ENCODE measurements around the gene SLC24A1.

DNA sequence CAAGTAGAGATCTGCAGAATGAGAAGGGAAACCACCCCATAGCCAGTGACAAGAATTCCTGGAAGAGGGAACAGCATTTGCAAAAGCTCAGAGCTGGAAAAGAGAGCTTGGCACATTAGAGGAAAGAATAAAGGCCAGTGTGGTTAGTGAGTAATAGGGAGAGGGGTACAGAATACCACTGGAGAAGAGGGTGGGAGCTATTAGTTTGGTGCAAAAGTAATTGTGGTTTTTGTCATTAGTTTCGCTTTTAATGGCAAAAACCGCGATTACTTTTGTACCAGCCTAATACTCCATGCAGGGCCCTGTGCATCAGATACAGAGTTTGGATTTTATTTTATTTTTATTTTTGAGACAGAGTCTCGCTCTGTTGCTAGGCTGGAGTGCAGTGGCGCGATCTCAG is 9.8 kb downstream of the SLC24A1 start:
- TF ChIP-seq, protein P1, sequence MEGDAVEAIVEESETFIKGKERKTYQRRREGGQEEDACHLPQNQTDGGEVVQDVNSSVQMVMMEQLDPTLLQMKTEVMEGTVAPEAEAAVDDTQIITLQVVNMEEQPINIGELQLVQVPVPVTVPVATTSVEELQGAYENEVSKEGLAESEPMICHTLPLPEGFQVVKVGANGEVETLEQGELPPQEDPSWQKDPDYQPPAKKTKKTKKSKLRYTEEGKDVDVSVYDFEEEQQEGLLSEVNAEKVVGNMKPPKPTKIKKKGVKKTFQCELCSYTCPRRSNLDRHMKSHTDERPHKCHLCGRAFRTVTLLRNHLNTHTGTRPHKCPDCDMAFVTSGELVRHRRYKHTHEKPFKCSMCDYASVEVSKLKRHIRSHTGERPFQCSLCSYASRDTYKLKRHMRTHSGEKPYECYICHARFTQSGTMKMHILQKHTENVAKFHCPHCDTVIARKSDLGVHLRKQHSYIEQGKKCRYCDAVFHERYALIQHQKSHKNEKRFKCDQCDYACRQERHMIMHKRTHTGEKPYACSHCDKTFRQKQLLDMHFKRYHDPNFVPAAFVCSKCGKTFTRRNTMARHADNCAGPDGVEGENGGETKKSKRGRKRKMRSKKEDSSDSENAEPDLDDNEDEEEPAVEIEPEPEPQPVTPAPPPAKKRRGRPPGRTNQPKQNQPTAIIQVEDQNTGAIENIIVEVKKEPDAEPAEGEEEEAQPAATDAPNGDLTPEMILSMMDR (IDR thresholded peaks at IDR 0.05): no peak
- no peak for TF ChIP-seq POLR2A (IDR thresholded peaks at IDR 0.05)

All from Peyer's patch (tissue), 4 donors.